Measurements from ENCODE around the gene EPPIN.
A peak's percentile ranks its signal among the peaks of the same experiment; 100 is the strongest.
"Not testable (repeated sequence)": the region's sequence is repeated elsewhere in the genome, so short reads cannot be mapped to it uniquely, and the experiment has no call there.

EPPIN gene

GRCh38 chr20:45547206-45547770 is at the start of gene EPPIN:
EPPIN (minus strand) TSS chr20:45547401; CDS start chr20:45547357, 44 bp downstream.
- no peak for DNase-seq (ENCODE audit: low read depth in 2 of 2)

- DNase-seq (ENCODE audit: low read depth in 2 of 2): no peak
These were observed 48.0 kb upstream of the EPPIN start for GRCh38 chr20:45595235-45595634.

- no peak for DNase-seq (ENCODE audit: low read depth in 2 of 2)
These were observed 46.3 kb upstream of the EPPIN start for GRCh38 chr20:45593498-45593897.

GRCh38 chr20:45592574-45593189 is 45.5 kb upstream of the EPPIN start:
- peak; percentile 7 to 9 for DNase-seq (ENCODE audit: low read depth in 2 of 2)

GRCh38 chr20:45589725-45590124 is 42.5 kb upstream of the EPPIN start:
- no peak for DNase-seq (ENCODE audit: low read depth in 2 of 2)

GRCh38 chr20:45588800-45589199 is 41.6 kb upstream of the EPPIN start:
- DNase-seq (ENCODE audit: low read depth in 2 of 2): no peak

GRCh38 chr20:45585986-45586385 is 38.8 kb upstream of the EPPIN start:
- DNase-seq (ENCODE audit: low read depth in 2 of 2): not testable (repeated sequence)

- DNase-seq (ENCODE audit: low read depth in 2 of 2): not testable (repeated sequence)
These were observed 37.1 kb upstream of the EPPIN start for GRCh38 chr20:45584294-45584693.

GRCh38 chr20:45583502-45583901 is 36.3 kb upstream of the EPPIN start:
- no peak for DNase-seq (ENCODE audit: low read depth in 2 of 2)

GRCh38 chr20:45581702-45582101 is 34.5 kb upstream of the EPPIN start:
- DNase-seq (ENCODE audit: low read depth in 2 of 2): no peak

GRCh38 chr20:45579184-45579583 is 32.0 kb upstream of the EPPIN start, which contains the start of gene WFDC8:
WFDC8 (minus strand) TSS chr20:45579284; CDS start chr20:45579247, 37 bp downstream.
- no peak for DNase-seq (ENCODE audit: low read depth in 2 of 2)

GRCh38 chr20:45578231-45578630 is 31.0 kb upstream of the EPPIN start:
- no peak for DNase-seq (ENCODE audit: low read depth in 2 of 2)

GRCh38 chr20:45576995-45577394 is 29.8 kb upstream of the EPPIN start:
- DNase-seq (ENCODE audit: low read depth in 2 of 2): no peak

- DNase-seq (ENCODE audit: low read depth in 2 of 2): no peak
These were observed 28.7 kb upstream of the EPPIN start for GRCh38 chr20:45575931-45576330.

- DNase-seq (ENCODE audit: low read depth in 2 of 2): not testable (repeated sequence)
These were observed 22.4 kb upstream of the EPPIN start for GRCh38 chr20:45569650-45570049.

GRCh38 chr20:45564760-45565276 is 17.6 kb upstream of the EPPIN start:
- DNase-seq (ENCODE audit: low read depth in 2 of 2): no peak

GRCh38 chr20:45555198-45555597 is 8.0 kb upstream of the EPPIN start:
- no peak for DNase-seq (ENCODE audit: low read depth in 2 of 2)

- DNase-seq (ENCODE audit: low read depth in 2 of 2): no peak
These were observed 5.3 kb upstream of the EPPIN start for GRCh38 chr20:45552456-45552855.

- no peak for DNase-seq (ENCODE audit: low read depth in 2 of 2)
These were observed 3.6 kb upstream of the EPPIN start for GRCh38 chr20:45550765-45551164.

- DNase-seq (ENCODE audit: low read depth in 2 of 2): no peak
These were observed 1.2 kb upstream of the EPPIN start for GRCh38 chr20:45548410-45548809.

GRCh38 chr20:45545754-45546453 is 1.3 kb downstream of the EPPIN start:
- DNase-seq (ENCODE audit: low read depth in 2 of 2): peak in 1 of 2 experiments; percentile 5

GRCh38 chr20:45545351-45545750 is 1.9 kb downstream of the EPPIN start:
- DNase-seq (ENCODE audit: low read depth in 2 of 2): no peak

GRCh38 chr20:45539382-45539781 is 7.8 kb downstream of the EPPIN start, which contains the start of gene WFDC6:
WFDC6 (minus strand) TSS chr20:45539482; CDS start chr20:45539407, 75 bp downstream.
- no peak for DNase-seq (ENCODE audit: low read depth in 2 of 2)

All from fibroblast of skin of left biceps (primary cell).